ENCODE measurements around the gene VWA3A.
"Not testable (repeated sequence)": the region's sequence is repeated elsewhere in the genome, so short reads cannot be mapped to it uniquely, and the experiment has no call there.

VWA3A gene

GRCh38 chr16:22183901-22184614 is 91.7 kb downstream of the VWA3A start:
- DNase-seq (ENCODE audit: low read depth in 2 of 2): no peak

GRCh38 chr16:22184615-22184968 is 92.3 kb downstream of the VWA3A start:
- DNase-seq (ENCODE audit: low read depth in 2 of 2): no peak

- DNase-seq (ENCODE audit: low read depth in 2 of 2): no peak
Observed at GRCh38 chr16:22186517-22186916, 94.2 kb downstream of the VWA3A start.

DNA sequence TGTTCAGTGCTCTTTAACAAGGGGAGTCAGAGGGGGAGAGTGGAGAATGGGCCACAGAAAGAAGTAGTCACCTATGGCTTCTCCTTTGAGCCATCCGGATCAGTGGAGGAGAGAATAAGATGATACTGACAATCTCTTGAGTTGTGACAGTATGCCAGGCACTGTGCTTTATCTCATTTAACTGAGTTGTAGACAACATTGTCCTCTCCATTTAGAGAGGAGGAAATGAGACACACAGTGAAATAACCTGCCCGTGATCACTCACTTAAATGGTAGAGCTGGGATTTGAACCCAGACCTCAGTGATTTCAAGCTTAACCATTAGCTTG is 95.9 kb downstream of the VWA3A start:
- no peak for DNase-seq (ENCODE audit: low read depth in 2 of 2)

- DNase-seq (ENCODE audit: low read depth in 2 of 2): no peak
Observed at GRCh38 chr16:22188595-22189442, 96.5 kb downstream of the VWA3A start.

DNA sequence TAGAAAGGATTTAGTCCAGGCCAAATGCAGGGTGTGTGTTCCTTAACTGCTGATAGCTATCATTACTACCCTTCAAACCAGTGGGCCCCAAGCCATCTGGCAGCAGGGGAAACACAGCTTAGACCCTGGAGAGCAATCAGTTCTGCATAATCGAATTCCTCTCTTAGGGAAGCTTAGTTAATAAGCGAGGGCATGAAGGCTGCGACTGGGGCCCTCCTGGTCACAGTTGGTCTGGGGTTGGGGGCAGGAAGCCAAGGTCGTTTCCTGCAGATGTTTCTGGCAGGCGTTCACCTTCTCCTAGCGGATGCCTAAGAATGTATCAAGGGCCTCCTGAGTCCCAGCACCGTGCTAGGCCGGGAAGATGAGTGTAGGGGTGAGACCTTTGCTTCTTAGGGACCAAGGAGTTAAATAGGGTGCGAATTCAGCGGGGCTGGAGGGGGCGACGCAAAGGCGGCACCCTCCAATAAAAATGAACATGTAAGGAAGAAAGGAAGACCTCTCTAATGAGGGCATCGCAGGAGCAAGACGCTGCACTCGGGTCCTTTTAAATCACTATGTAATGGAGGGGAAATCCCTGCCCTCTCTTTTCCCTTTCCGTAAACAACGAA is 97.2 kb downstream of the VWA3A start:
- DNase-seq (ENCODE audit: low read depth in 2 of 2): no peak

DNA sequence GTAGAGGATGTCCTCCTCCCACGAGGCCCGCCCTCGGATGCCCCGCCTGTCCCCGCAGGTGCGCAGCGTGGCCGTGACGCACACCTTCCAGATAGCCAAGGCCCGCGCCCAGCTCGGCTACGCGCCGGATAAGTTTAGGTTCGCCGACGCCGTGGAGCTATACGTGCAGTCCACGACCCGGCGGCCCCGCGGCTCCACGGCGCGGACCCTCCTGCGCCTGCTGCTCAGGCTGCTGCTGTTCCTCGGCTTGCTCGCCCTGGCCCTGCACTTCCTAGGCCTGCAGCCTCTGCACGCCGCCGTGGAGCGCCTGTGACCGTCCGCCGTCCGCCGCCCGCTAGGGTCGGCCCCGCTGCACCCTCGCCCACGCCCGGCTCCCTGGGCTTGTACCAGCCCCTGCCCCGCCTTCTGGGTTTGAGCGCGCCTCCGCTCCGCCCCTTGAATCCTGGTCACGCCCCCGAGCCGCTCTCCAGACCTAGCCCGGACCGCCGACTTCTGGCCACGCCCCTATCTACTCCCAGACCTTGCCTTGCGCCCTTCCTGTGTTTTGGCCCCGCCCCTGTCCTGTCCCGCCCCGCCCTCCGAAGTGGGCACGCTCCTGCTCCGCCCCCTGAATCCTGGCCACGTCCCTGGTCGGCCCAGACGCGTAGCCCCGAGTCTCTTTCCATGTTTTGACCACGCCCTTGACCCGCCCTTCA is 97.9 kb downstream of the VWA3A start:
- peak; percentile 99 to 100 for DNase-seq (ENCODE audit: low read depth in 2 of 2)

DNA sequence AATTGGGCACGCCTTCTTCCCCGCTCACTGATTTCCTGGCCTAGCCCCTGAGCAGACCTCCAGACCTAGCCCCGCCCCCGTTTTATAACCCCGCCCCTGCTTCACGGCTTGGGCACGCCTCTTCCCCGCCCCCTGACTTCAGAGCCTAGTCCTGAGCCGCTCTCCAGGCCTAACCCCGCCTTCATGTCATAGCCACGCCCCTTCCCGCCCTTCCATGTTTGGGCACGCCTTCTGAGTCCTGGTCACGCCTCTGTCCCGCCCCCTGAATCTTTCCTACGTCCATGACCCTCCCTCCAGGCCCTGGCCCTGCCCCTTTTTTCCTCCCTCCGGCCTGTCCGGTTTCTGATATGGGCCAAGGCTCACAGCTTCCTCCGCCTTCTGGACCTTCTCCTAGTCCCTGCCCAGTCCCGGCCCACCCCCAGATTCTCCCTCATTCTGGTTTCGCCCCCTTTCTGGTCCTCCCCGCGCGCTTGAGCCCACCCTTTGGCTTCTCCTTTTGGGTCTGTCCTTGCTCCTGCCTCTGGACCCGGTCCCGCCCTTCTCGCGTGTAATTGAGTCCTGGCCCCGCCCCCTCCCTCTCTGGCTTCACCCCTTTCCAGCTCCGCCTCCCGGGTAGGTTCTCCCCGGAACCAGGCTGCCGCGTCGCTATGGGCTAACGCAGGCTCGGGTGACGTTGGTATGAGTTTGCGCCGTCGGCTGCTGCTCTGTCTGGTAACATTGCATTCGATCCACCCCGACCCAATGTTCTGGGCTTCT is 98.6 kb downstream of the VWA3A start:
- peak; percentile 98 to 99 for DNase-seq (ENCODE audit: low read depth in 2 of 2)

GRCh38 chr16:22191532-22192260 is 99.4 kb downstream of the VWA3A start:
- DNase-seq (ENCODE audit: low read depth in 2 of 2): no peak

- peak; percentile 68 for DNase-seq (ENCODE audit: low read depth in 2 of 2)
Observed at GRCh38 chr16:22192261-22193062, 100.1 kb downstream of the VWA3A start.

GRCh38 chr16:22193063-22193411 is 100.7 kb downstream of the VWA3A start:
- no peak for DNase-seq (ENCODE audit: low read depth in 2 of 2)

GRCh38 chr16:22194707-22195444 is 102.5 kb downstream of the VWA3A start:
- DNase-seq (ENCODE audit: low read depth in 2 of 2): no peak

GRCh38 chr16:22195445-22195694 is 103.0 kb downstream of the VWA3A start:
- DNase-seq (ENCODE audit: low read depth in 2 of 2): no peak

DNA sequence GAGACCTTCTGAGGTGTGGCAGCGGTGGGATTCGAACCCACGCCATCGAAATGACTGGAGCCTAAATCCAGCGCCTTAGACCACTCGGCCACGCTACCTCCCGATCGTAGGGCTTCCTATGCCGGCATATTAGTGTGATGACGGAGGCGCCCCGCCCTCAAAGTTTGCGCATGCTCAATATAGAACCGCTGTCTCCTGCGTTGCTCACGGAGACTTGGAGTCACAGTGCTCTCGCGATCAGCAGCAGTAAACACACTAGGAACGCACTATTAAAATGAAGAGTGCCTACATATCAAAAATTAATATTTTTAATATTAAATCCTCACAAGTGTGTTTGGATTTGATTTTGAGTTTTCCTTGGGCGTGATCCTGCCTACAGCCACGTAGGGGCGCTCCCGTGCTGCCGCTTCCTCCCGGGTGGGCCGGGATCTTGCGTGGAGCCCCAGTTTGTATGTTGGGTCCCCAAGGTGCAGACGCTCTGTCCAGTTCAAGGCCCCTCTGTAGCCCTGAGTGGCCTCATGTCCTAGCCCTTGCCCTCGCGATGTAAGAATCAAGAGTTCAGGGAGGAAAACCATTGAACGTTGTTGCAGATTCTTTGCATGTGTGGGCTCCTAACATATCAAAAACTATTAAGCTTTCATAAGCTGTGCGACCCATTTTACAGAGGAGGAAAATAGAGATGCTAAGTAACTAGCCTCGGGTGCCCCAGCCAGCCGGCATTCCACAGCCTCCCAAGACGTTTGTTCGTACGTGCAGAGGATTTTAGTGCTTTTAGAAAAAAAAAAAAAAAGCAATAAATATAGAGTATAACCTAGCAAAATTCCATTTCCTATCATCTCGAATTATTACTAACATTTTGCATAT is 103.6 kb downstream of the VWA3A start:
- peak; percentile 83 to 86 for DNase-seq (ENCODE audit: low read depth in 2 of 2)

DNA sequence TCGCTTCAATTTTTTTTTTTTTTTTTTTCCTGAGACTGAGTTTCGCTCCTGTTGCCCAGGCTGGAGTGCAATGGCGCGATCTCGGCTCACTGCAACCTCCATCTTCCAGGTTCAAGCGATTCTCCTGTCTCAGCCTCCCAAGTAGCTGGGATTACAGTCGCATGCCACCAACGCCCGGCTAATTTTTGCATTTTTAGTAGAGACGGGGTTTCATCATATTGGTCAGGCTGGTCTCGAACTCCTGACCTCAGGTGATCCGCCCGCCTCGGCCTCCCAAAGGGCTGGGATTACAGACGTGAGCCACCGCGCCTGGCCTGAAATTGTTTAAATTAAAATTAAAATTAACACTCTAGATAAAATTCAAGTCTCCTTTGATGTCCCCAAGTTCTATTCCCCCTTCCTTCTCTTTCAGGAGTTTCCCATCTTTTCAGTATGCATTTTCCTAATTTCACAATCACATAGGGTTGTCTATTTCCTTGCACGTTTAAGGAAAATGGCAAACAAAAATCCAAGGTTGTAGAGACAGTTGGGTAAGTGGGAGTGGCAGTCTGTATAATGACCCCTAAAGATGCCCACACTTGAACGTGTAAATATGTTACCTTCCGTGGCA is 104.3 kb downstream of the VWA3A start:
- DNase-seq (ENCODE audit: low read depth in 2 of 2): not testable (repeated sequence)

DNA sequence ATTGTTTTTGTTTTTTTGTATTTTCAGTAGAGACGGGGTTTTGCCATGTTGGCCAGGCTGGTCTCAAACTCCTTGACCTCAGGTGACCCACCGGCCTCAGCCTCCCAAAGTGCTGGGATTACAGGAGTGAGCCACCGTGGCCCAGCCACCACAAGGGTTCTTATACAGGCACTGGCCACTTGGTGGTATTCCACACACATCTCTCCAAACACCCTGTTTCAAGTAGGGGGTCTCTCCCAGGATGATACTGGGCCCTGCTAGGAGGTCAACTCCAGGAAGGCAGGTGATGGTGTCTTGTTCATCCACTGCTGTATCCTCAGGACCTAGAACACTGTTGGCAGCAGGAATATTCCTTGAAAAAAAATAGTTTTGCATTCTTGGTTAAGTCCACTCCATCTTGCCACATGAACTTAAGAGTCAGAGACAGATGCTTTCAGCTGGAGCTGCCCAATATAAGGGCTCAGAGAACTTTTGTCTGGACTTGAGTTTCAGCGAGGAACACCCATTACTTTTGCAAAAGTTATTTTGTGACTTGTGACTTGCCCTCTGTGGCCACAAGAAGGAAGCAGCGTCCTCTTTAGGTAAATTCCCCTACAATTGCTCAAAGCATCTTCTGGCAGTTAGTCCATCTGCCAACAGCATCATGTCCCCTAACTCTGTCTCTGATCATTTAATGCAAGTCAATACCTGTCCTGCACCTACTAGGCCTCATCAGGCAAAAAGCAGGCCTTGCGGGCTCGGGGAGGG is 106.4 kb downstream of the VWA3A start:
- DNase-seq (ENCODE audit: low read depth in 2 of 2): no peak

GRCh38 chr16:22202261-22202637 is 109.9 kb downstream of the VWA3A start:
- no peak for DNase-seq (ENCODE audit: low read depth in 2 of 2)

DNA sequence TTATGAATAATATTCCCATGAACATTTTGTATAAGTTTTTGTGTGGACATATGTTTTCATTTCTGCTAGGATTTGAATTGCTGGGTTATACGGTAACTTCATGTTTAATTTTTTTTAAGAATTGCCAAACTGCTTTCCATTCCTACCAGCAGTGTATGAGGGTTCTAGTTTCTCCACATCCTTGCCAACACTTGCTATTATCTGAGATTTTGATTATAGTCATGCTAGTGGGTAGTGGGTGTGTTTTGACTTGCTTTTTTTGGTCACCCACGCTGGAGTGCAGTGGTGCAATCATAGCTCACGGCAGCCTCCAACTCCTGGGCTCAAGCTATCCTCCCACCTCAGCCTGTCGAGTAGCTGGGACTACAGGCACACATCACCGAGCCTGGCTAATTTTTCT is 110.8 kb downstream of the VWA3A start:
- DNase-seq (ENCODE audit: low read depth in 2 of 2): no peak

All from stimulated activated CD4-positive, alpha-beta T cell treated with anti-CD3 and anti-CD28 coated beads, Interleukin-15, amount 100 ng/mL, for 48 hours (primary cell).